Activated CD4-positive, alpha-beta T cell treated with anti-CD3 and anti-CD28 coated beads for 36 hours (primary cell): ENCODE measurements around the gene PAH. TPM values are rescaled to one million over a fixed set of nuclear protein-coding genes. Genes with fewer than 3 reads are reported as not detected.

Source experiments
- ATAC-seq: fragments of 200-7000 bp; cut with Tn5 transposase; one replicate; pipeline ENCODE4 v1.10.0; 2021; ENCODE audit warnings: mild to moderate bottlenecking, moderate library complexity
- CTCF ChIA-PET: fragments of 350-600 bp; sonication (Branson Sonifier 250); formaldehyde crosslinking; loops from one replicate; lab custom pipeline; 2021; ENCODE audit warnings: antibody characterized with exemption; lab: Charles Lee
- POLR2A ChIA-PET: fragments of 350-600 bp; sonication (Branson Sonifier 250); formaldehyde crosslinking; loops from one replicate; lab custom pipeline; 2021; ENCODE audit warnings: antibody characterized with exemption, inconsistent platforms; lab: Charles Lee
- DNase-seq: peaks from one replicate; pipeline ENCODE4 v3.0.0-alpha.2; 2020
- H3K27ac Mint-ChIP-seq: one replicate; pipeline ENCODE4 v1.8.0; 2021; ENCODE audit warnings: mixed read lengths
- H3K27me3 Mint-ChIP-seq: one replicate; pipeline ENCODE4 v1.8.0; 2021; ENCODE audit warnings: mixed read lengths
- H3K36me3 Mint-ChIP-seq: one replicate; pipeline ENCODE4 v1.8.0; 2021; ENCODE audit warnings: low read depth, mixed read lengths
- H3K4me1 Mint-ChIP-seq: one replicate; pipeline ENCODE4 v1.8.0; 2021; ENCODE audit warnings: mixed read lengths
- H3K4me3 Mint-ChIP-seq: one replicate; pipeline ENCODE4 v1.8.0; 2021; ENCODE audit warnings: mild to moderate bottlenecking, moderate library complexity, mixed read lengths
- H3K9me3 Mint-ChIP-seq: one replicate; pipeline ENCODE4 v1.8.0; 2021; ENCODE audit warnings: low read depth, mixed read lengths
- intact Hi-C, 2 experiments: fragments of 100-400 bp; cut with DNase I in 1 of 2; cut with micrococcal nuclease in 1 of 2; formaldehyde crosslinking; loops; one replicate each; pipeline versions ENCODE4 v1.14.2 to v1.15.1; 2022 to 2024; cut with DNase I, micrococcal nuclease
- total RNA-seq, 2 experiments: library from RNA; stranded (reverse); gene quantifications; one replicate each; pipeline ENCODE4 v1.2.3, GENCODE V29; 2021

PAH gene
- total RNA-seq, 2 experiments from 2014 or later, result not detected

GRCh38 chr12:102888511-102888910 lies 28.5 kb downstream of the PAH start:
- ATAC-seq, result no peak
- Mint-ChIP-seq H3K27me3 (peaks cover 2% of the 10 kb centered on the region), H3K4me3 (no peak overlapping the region), H3K9me3 (no peaks in the 10 kb centered on the region), H3K36me3 (no peaks in the 10 kb centered on the region), H3K27ac (no peak overlapping the region), H3K4me1 (no peaks in the 10 kb centered on the region)
- ChIA-PET CTCF (no interaction called here), POLR2A (interaction anchor here (0.6 kb wide), 1 partner anchor 451 kb away, joined by 3 read pairs; no protein-coding TSS in a partner anchor)
- intact Hi-C loops, result no loop called here
- no peak for DNase-seq

DNA sequence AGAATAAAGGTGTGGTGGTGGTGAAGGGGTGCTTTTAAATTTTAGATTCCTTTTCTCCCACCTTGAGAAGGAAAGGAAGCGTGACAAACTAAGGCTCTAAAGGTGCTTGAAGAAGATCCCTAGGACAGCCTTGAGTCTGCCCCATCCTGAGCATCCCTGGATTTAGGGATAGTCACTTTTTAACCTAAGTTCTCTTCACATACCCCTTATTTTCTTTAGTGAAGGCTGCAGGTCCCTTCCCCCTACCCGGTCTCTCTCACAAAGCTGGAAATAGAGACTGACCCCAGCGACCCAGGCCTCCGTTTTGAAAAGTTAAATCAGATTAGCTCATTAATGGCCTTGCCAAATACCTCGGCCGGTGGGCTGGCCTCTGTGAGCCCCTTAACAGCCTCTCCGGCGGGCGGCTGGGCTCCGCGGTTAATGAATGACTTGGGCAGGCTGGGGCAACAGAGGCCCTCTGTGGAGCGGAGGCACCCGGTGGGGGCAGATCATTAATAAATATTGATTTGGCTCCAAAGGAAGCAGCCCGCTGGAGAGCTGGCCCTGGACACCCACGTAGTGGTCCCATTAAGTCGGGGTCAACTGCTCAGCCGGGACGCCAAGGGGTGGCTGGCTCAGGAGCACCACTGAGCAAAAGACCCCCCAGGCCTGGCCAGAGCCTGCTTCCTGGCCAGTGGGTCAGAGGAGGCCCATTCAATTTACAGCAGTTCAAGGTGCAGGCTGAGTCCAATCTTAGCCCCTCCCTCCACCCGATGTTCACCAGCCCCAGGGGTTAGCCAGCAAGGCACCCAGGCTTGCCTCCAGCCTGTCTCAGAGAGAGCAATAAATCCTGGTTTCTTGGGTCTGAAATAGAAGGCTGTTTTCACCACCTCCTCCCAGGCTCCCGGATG lies 31.8 kb downstream of the PAH start:
- H3K27me3 Mint-ChIP-seq, result peaks cover 16% of the 10 kb centered on the region
- H3K36me3 Mint-ChIP-seq, result no peaks in the 10 kb centered on the region
- POLR2A ChIA-PET, result no interaction called here
- H3K9me3 Mint-ChIP-seq, result no peaks in the 10 kb centered on the region
- no peak for DNase-seq
- intact Hi-C loops, result no loop called here
- CTCF ChIA-PET, result interaction anchor here (0.9 kb wide), 1 partner anchor 663 kb away, joined by 3 read pairs; no protein-coding TSS in a partner anchor
- H3K27ac Mint-ChIP-seq, result no peak overlapping the region
- no peak overlapping the region for H3K4me3 Mint-ChIP-seq
- H3K4me1 Mint-ChIP-seq, result no peaks in the 10 kb centered on the region
- ATAC-seq, result no peak

DNA sequence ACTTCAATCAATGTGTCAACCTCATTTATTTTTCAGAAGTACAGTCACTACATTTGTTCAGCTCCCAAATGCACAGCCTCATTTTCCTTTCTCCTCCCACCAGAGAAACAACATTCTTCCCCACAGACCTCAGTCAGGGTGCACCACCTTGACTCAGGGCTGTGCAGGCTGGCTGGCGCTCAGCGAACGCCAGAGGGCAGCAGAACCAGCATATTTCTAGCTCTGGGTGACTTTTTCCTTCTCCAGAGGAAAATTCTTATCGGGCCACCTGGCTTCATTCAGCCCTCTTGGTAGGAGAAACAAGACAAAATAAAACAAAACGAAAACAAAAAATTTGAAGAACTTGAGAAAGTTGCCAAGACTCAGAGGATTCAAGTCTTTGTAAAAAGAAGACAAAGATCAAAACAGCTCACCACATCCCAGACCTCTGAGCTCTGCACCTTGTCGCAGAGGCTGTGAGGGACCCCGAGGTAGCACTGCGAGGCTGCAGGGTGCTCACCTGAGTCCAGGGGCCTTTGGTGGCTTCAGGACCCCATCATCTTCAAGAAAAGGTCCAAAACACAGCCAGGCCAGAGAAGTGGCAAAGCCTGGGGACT lies 33.7 kb downstream of the PAH start:
- ChIA-PET POLR2A (no interaction called here), CTCF (interaction anchor here (0.6 to 2.2 kb wide), 10 partner anchors 13 to 783 kb away, joined by 3 to 21 read pairs (median 3); no protein-coding TSS in a partner anchor)
- DNase-seq (peak; percentile 68), ATAC-seq (peak; percentile 49)
- H3K36me3 Mint-ChIP-seq, result no peaks in the 10 kb centered on the region
- H3K4me3 Mint-ChIP-seq, result no peak overlapping the region
- no peaks in the 10 kb centered on the region for H3K4me1 Mint-ChIP-seq
- no peak overlapping the region for H3K27ac Mint-ChIP-seq
- intact Hi-C loops, result loop anchor here (1.0 kb wide), 2 partner anchors 621 to 665 kb away; no protein-coding TSS in a partner anchor
- peaks cover 14% of the 10 kb centered on the region for H3K27me3 Mint-ChIP-seq
- no peaks in the 10 kb centered on the region for H3K9me3 Mint-ChIP-seq

- Mint-ChIP-seq H3K9me3 (no peaks in the 10 kb centered on the region), H3K27ac (no peak overlapping the region), H3K4me3 (no peak overlapping the region), H3K36me3 (no peaks in the 10 kb centered on the region), H3K27me3 (peaks cover 14% of the 10 kb centered on the region), H3K4me1 (no peaks in the 10 kb centered on the region)
- no peak for ATAC-seq
- no peak for DNase-seq
- CTCF ChIA-PET, result no interaction called here
- intact Hi-C loops, result no loop called here
- POLR2A ChIA-PET, result no interaction called here
Measured at GRCh38 chr12:102880783-102881182, 36.3 kb downstream of the PAH start.

DNA sequence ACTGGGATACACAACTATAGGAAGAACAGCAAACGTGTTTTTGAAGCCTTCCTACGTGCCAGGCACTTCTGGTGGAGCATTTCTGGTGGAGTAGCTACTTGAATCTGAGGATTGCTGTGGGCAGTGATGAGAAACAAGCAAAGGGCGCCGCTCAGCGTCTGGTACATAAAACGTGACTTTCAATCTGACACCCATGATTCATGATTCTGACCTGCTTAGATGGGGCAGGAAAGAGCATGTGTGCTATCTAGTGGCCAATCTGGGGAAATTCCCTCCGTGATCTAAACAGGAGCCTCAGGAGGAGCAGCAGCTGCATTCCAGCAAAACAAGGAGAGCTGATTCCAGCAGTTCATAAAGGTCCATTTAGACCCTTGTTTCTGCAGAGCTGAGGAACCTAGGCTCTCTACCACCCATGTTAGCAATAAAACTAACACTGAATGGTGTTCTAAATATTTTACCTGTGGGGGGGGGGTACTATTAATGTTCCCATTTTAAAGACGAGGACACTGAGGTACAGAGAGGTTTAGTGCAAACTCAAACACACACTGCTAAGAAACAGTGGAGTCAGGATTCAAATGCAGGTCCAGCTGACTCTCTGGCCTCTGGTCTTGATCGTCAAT lies 37.8 kb downstream of the PAH start:
- Mint-ChIP-seq H3K27ac (no peak overlapping the region), H3K27me3 (peaks cover 14% of the 10 kb centered on the region), H3K36me3 (no peaks in the 10 kb centered on the region), H3K9me3 (no peaks in the 10 kb centered on the region), H3K4me1 (no peaks in the 10 kb centered on the region), H3K4me3 (no peak overlapping the region)
- POLR2A ChIA-PET, result interaction anchor here (0.6 kb wide), 1 partner anchor 1863 kb away, joined by 3 read pairs; no protein-coding TSS in a partner anchor
- intact Hi-C loops, result loop anchor here in 1 of 2 experiments (5.0 kb wide), 1 partner anchor 942 kb away; no protein-coding TSS in a partner anchor
- DNase-seq (peak; percentile 50), ATAC-seq (peak; percentile 81)
- CTCF ChIA-PET, result interaction anchor here (0.7 to 1.2 kb wide), 3 partner anchors 12 to 136 kb away, joined by 3 to 4 read pairs (median 3); no protein-coding TSS in a partner anchor

DNA sequence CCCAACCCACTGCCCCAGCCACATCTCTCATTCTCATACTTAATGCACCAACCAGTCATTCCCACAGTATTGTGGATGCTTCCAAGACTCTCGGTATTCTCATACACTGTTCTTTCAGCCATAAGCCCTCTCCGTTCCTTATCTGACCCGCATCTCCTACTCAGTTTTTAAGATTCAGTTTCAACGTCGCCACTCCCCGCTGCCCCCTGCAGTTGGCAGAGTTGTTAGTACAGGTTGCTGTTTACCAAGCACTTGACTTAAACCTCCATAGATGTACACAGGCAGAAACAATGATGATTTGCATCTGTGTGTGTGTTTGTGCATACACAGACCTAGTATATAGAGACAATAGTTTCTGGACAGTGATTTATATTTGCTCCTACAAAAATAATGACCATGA lies 40.2 kb downstream of the PAH start:
- Mint-ChIP-seq H3K36me3 (no peaks in the 10 kb centered on the region), H3K4me1 (no peaks in the 10 kb centered on the region), H3K27me3 (peaks cover 9% of the 10 kb centered on the region), H3K4me3 (no peak overlapping the region), H3K27ac (no peak overlapping the region), H3K9me3 (no peaks in the 10 kb centered on the region)
- ChIA-PET CTCF (no interaction called here), POLR2A (no interaction called here)
- ATAC-seq (no peak), DNase-seq (peak; percentile 22)
- intact Hi-C loops, result loop anchor here in 1 of 2 experiments (5.0 kb wide), 1 partner anchor 940 kb away; no protein-coding TSS in a partner anchor

DNA sequence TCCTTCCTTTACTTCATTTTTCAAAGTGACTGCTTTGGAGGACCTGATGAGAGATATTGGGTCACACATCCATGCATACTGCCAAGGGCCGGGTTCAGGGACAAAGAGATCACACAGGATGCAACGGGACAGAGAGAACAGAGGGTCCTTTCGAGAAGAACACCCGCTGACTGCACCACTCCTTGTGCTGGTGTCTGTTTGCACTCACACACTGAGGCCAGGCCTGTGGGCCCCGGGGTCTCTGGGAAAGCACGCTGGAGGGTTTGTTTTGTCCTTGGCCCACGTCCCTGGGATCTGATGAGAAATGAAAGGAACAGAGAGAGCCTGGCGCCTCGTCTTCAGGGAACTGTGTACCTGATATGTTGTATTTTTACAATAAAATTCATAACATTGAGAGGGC lies 42.2 kb downstream of the PAH start:
- CTCF ChIA-PET, result no interaction called here
- POLR2A ChIA-PET, result no interaction called here
- Mint-ChIP-seq H3K36me3 (no peaks in the 10 kb centered on the region), H3K27me3 (no peaks in the 10 kb centered on the region), H3K4me1 (no peaks in the 10 kb centered on the region), H3K27ac (no peak overlapping the region), H3K9me3 (no peaks in the 10 kb centered on the region), H3K4me3 (no peak overlapping the region)
- ATAC-seq, result no peak
- DNase-seq, result no peak
- intact Hi-C loops, result loop anchor here in 1 of 2 experiments (5.0 kb wide), 1 partner anchor 938 kb away; no protein-coding TSS in a partner anchor

DNA sequence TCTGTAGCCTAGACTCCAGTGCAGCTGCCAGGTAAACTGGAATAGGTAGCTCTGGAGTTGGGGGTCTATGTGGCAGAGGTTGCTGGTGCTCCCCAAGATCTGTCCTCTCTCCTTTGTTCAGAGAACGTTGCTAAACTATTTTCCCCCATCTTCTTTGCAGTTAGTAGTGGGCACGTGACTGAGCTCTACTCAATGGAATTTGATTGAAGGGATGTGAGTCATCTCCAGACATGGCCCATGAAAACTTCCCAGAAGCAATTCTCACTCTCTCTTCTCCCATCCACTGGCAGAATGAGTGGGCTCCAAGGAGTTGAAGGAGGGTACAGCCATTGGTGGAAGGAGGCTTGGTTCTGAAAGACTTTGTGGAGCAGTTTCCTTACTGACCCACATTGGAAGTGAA lies 44.0 kb downstream of the PAH start:
- POLR2A ChIA-PET, result no interaction called here
- Mint-ChIP-seq H3K36me3 (no peaks in the 10 kb centered on the region), H3K27me3 (no peaks in the 10 kb centered on the region), H3K4me3 (no peak overlapping the region), H3K27ac (no peak overlapping the region), H3K4me1 (no peaks in the 10 kb centered on the region), H3K9me3 (no peaks in the 10 kb centered on the region)
- intact Hi-C loops, result no loop called here
- no peak for ATAC-seq
- DNase-seq, result no peak
- CTCF ChIA-PET, result no interaction called here

GRCh38 chr12:102871014-102871413 lies 46.0 kb downstream of the PAH start:
- no peak overlapping the region for H3K4me3 Mint-ChIP-seq
- DNase-seq, result no peak
- ATAC-seq, result no peak
- H3K27me3 Mint-ChIP-seq, result no peaks in the 10 kb centered on the region
- H3K36me3 Mint-ChIP-seq, result no peaks in the 10 kb centered on the region
- H3K9me3 Mint-ChIP-seq, result no peaks in the 10 kb centered on the region
- POLR2A ChIA-PET, result no interaction called here
- H3K4me1 Mint-ChIP-seq, result no peaks in the 10 kb centered on the region
- no peak overlapping the region for H3K27ac Mint-ChIP-seq
- CTCF ChIA-PET, result interaction anchor here (0.5 kb wide), 1 partner anchor 12 kb away, joined by 3 read pairs; no protein-coding TSS in a partner anchor
- intact Hi-C loops, result no loop called here

DNA sequence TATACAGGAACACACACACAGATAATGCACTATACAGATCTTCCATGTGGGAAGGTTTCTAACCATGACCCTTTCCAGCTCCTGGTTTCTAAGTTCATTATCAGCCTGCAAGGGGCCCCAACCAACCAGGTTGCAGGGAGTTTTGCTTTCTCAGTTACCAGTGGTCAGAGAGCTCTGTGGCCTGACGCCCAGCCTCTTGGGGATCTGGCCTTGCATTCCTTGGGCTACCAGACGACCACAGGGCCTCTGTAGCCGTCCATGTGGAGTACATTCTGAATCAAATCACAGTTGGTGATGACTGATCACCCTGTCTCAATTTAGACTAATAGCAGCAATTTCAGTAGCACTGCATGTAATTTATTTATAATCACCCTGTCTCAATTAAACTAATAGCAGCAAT lies 47.5 kb downstream of the PAH start:
- H3K36me3 Mint-ChIP-seq, result no peaks in the 10 kb centered on the region
- ChIA-PET CTCF (interaction anchor here (0.7 kb wide), 1 partner anchor 128 kb away, joined by 3 read pairs; no protein-coding TSS in a partner anchor), POLR2A (no interaction called here)
- H3K27me3 Mint-ChIP-seq, result no peaks in the 10 kb centered on the region
- H3K27ac Mint-ChIP-seq, result no peak overlapping the region
- intact Hi-C loops, result no loop called here
- H3K9me3 Mint-ChIP-seq, result no peaks in the 10 kb centered on the region
- no peaks in the 10 kb centered on the region for H3K4me1 Mint-ChIP-seq
- DNase-seq (no peak), ATAC-seq (no peak)
- H3K4me3 Mint-ChIP-seq, result no peak overlapping the region
